ENCODE results near the gene CFLAR. TPM values are rescaled to one million over a fixed set of nuclear protein-coding genes. Genes with fewer than 3 reads are reported as not detected.
"Not testable (repeated sequence)": the region's sequence is repeated elsewhere in the genome, so short reads cannot be mapped to it uniquely, and the experiment has no call there.

CFLAR gene
- total RNA-seq, 2 donors from 2014 or later, result 92.4 to 141 TPM

- Histone ChIP-seq H3K4me3 (no peak overlapping the region), H3K9me3 (no peaks in the 10 kb centered on the region), H3K27ac (no peak overlapping the region), H3K27me3 (replicated peaks; ENCODE audit: insufficient read depth) (no peaks in the 10 kb centered on the region), H3K4me1 (replicated peaks) (no peaks in the 10 kb centered on the region), H3K36me3 (peaks cover 1 to 6% of the 10 kb centered on the region in 2 donors)
- intact Hi-C loops (cut with DNase I), result no loop called here
- WGBS, result 19% methylated on average over 1 of the region's 1 CpG
- TF ChIP-seq POLR2A (IDR thresholded peaks at IDR 0.05), result no peak
- no peak for TF ChIP-seq POLR2AphosphoS5 (IDR thresholded peaks at IDR 0.05)
- TF ChIP-seq CTCF (IDR thresholded peaks at IDR 0.05), result no peak
- DNase-seq (ENCODE audit: low spot score), result no peak
These were observed 16.6 kb downstream of the CFLAR start for GRCh38 chr2:201132518-201132917.

DNA sequence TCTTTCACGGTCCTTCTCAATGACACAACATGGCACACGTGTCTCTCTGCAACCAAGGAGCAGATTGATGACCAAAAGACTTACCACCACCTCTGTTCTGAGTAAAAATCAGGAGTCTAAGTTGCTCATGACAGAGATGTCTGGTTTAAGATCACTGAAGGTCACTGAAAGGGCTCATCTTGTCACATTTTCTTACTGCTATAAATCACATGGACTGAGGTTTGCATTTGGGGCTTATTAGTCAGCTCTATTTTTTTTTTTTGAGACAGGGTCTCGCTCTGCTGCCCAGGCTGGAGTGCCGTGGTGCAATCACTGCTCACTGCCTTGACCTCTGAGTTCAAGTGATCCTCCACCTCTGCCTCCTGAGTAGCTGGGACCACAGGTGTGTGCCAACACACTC is 19.4 kb downstream of the CFLAR start:
- TF ChIP-seq POLR2A (IDR thresholded peaks at IDR 0.05) (no peak), POLR2AphosphoS5 (IDR thresholded peaks at IDR 0.05) (no peak)
- Histone ChIP-seq H3K27ac (no peak overlapping the region), H3K9me3 (no peaks in the 10 kb centered on the region), H3K36me3 (peaks cover 8 to 18% of the 10 kb centered on the region in 2 donors), H3K4me3 (no peak overlapping the region), H3K27me3 (replicated peaks; ENCODE audit: insufficient read depth) (no peaks in the 10 kb centered on the region), H3K4me1 (replicated peaks) (no peaks in the 10 kb centered on the region)
- no peak for DNase-seq (ENCODE audit: low spot score)
- intact Hi-C loops (cut with DNase I), result no loop called here
- 83% methylated on average over 4 of the region's 4 CpGs for WGBS

DNA sequence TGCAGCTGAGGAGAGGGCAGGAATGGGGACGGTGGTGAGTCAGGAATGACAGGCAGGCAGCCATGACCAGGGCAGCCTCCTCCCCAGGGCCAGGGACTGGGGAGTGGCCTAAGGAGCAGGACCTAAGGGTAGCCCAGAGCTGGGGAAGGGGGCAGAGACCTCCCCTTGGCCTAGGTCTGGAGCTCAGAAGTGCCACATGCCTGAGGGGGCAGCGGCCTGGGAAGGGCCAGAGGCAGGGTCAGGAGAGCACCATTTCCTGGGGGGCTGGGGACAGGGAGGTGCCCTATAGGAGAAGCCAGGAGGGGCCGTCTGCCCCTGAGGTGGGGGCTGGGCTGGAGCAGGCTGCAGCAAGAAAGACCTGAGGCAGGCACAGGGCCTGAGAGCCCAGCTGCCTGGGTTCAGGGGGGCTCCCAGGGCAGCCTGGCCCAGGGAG is 20.9 kb downstream of the CFLAR start:
- 71% methylated on average over 3 of the region's 3 CpGs for WGBS
- intact Hi-C loops (cut with DNase I), result no loop called here
- no peaks in the 10 kb centered on the region for H3K27me3 ChIP-seq (replicated peaks; ENCODE audit: insufficient read depth)
- peaks cover 8 to 18% of the 10 kb centered on the region in 2 donors for H3K36me3 ChIP-seq
- H3K27ac ChIP-seq, result no peak overlapping the region
- no peaks in the 10 kb centered on the region for H3K4me1 ChIP-seq (replicated peaks)
- no peak for DNase-seq (ENCODE audit: low spot score)
- no peak overlapping the region for H3K4me3 ChIP-seq
- H3K9me3 ChIP-seq, result no peaks in the 10 kb centered on the region
- TF ChIP-seq CTCF (IDR thresholded peaks at IDR 0.05) (no peak), POLR2A (IDR thresholded peaks at IDR 0.05) (no peak), POLR2AphosphoS5 (IDR thresholded peaks at IDR 0.05) (no peak)

DNA sequence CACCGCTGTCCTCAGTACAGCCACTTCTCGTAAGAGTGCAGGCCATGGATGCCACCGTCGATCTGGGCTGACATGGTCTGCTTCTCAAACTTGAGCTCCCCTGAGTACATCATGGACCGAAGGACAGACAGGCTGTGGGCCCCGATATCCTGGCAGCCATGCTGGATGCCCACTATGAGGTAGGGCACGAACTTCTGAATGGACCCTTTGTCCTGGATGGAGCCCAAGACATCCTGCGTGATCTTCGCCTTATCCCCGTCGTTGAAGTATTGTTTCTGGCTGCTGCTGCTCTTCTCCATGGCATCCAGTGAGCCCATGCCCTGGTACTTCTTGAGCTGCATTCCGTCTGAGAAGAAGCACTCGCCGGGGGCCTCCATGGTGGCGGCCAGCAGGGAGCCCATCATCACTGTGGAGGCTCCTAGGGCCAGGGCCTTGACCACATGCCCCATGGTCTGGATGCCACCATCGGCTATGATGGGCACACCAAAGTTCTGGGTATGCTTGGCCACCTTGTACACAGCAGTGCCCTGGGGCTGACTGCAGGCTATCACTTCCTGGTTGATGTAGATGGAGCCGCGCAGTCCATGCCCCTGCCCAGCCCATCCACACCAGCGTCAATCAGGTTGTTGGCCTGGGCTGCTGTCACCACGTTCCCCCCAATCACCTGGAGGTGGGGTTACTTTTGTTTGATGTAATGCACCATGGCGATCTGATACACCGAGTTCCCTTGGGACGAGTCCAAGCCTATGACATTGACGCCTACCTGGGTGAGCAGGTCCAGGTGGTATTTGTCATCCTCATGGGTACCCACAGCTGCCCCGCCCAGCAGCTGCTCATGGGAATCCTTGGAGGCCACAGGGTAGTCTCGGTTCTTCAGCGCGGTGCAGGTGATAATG is 21.8 kb downstream of the CFLAR start:
- intact Hi-C loops (cut with DNase I), result no loop called here
- Histone ChIP-seq H3K4me3 (no peak overlapping the region), H3K36me3 (peaks cover 8 to 18% of the 10 kb centered on the region in 2 donors), H3K27me3 (replicated peaks; ENCODE audit: insufficient read depth) (no peaks in the 10 kb centered on the region), H3K4me1 (replicated peaks) (no peaks in the 10 kb centered on the region), H3K27ac (no peak overlapping the region), H3K9me3 (no peaks in the 10 kb centered on the region)
- 95% methylated on average over 28 of the region's 28 CpGs for WGBS
- DNase-seq (ENCODE audit: low spot score), result no peak
- TF ChIP-seq POLR2A (IDR thresholded peaks at IDR 0.05) (no peak), CTCF (IDR thresholded peaks at IDR 0.05) (no peak), POLR2AphosphoS5 (IDR thresholded peaks at IDR 0.05) (no peak)

DNA sequence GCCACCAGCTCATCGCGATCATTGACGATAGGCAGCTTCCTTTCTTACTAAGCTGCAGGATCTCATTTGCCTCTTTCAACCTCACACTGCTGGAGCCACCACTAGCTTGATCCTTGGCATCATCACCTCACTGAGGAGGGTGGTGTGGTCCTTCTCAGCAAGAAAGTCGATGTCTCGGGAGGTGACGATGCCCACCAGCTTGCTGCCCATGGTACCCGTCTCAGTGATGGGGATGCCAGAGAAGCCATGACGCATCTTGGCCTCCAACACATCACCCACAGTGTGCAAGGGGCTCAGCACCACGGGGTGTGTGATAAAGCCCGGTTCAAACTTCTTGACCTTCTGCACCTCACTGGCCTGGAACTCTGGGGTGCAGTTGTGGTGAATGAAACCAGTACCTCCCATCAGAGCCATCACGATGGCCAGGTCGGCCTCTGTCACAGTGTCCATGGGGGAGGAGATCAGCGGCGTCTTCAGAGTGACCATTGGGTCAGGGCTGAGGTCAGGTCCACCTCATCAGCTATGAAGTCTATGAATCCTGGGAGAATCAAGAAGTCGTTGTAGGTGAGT is 22.5 kb downstream of the CFLAR start:
- Histone ChIP-seq H3K36me3 (peaks cover 8 to 18% of the 10 kb centered on the region in 2 donors), H3K27me3 (replicated peaks; ENCODE audit: insufficient read depth) (no peaks in the 10 kb centered on the region), H3K27ac (no peak overlapping the region), H3K9me3 (no peaks in the 10 kb centered on the region), H3K4me3 (no peak overlapping the region), H3K4me1 (replicated peaks) (no peaks in the 10 kb centered on the region)
- TF ChIP-seq POLR2A (IDR thresholded peaks at IDR 0.05), result no peak
- TF ChIP-seq CTCF (IDR thresholded peaks at IDR 0.05), result no peak
- no peak for TF ChIP-seq POLR2AphosphoS5 (IDR thresholded peaks at IDR 0.05)
- WGBS, result 91% methylated on average over 15 of the region's 15 CpGs
- intact Hi-C loops (cut with DNase I), result no loop called here
- DNase-seq (ENCODE audit: low spot score), result no peak

GRCh38 chr2:201138986-201139781 is 23.2 kb downstream of the CFLAR start:
- H3K9me3 ChIP-seq; H3K27ac ChIP-seq; DNase-seq (ENCODE audit: low spot score); intact Hi-C loops (cut with DNase I); H3K27me3 ChIP-seq (replicated peaks; ENCODE audit: insufficient read depth); H3K4me1 ChIP-seq (replicated peaks); H3K4me3 ChIP-seq: not testable (repeated sequence)
- WGBS, result 74% methylated on average over 14 of the region's 14 CpGs
- peaks cover 8 to 18% of the 10 kb centered on the region in 2 donors for H3K36me3 ChIP-seq

All from prostate gland (tissue), 2 donors.